ENCODE data around the gene GTF2F2. TPM values are rescaled to one million over a fixed set of nuclear protein-coding genes. Genes with fewer than 3 reads are reported as not detected.

GTF2F2 gene
- total RNA-seq: 17.5 and 34.2 TPM in 2 replicates

GRCh38 chr13:45119991-45120864 is at the start of gene GTF2F2:
Gene GTF2F2 (plus strand): TSS chr13:45120510. CDS start chr13:45120656, 146 bp downstream.

GRCh38 chr13:45200701-45201232 is 80.5 kb downstream of the GTF2F2 start, which contains the start of gene KCTD4:
Gene KCTD4 (minus strand): TSS chr13:45201045. CDS start chr13:45194567, 6,478 bp downstream.

Other genes with a start within 250 kb of the GTF2F2 start
- gene NUFIP1, start 131.0 kb upstream of the GTF2F2 start, total RNA-seq: 2.3 and 2.6 TPM in 2 replicates
- 22.5 and 36.2 TPM in 2 replicates for gene GPALPP1, start 131.0 kb upstream of the GTF2F2 start, total RNA-seq
- gene KCTD4, start 80.5 kb downstream of the GTF2F2 start, total RNA-seq: 0.15 TPM in 1 of 2 replicates, not detected in the other
- gene TPT1, start 220.7 kb downstream of the GTF2F2 start, total RNA-seq: 1,821 and 2,291 TPM in 2 replicates